ENCODE measurements around the gene YBEY. TPM values are rescaled to one million over a fixed set of nuclear protein-coding genes. Genes with fewer than 3 reads are reported as not detected.

Gene YBEY
- polyA plus RNA-seq, 3 donors: 4.1 to 8.6 (median 5.2) TPM

GRCh38 chr21:46322351-46323226 is 36.4 kb downstream of the YBEY start:
- peaks cover 0 to 4% (median 0%) of the 10 kb centered on the region in 7 donors for H3K9me3 Mint-ChIP-seq
- Histone ChIP-seq H3K4me3 (replicated peaks in 1 of 3; ENCODE audit: low read depth in 2 of 3, low read length in 3 of 3) (peak overlapping the region; percentile 82 to 100 (median 96)), H3K36me3 (replicated peaks in 1 of 2; ENCODE audit: control insufficient read depth in 1 of 2, insufficient read depth in 2 of 2, low read length in 2 of 2) (peaks cover 0 to 4% of the 10 kb centered on the region in 2 donors), H4K20me1 (ENCODE audit: insufficient read depth, low read length) (peaks cover under 1% of the 10 kb centered on the region), H2AFZ (ENCODE audit: insufficient read depth, low read depth, low read length, poor library complexity, severe bottlenecking) (peak overlapping the region; percentile 97), H3K9ac (ENCODE audit: insufficient read depth, low read length, poor library complexity, severe bottlenecking) (peak overlapping the region; percentile 67), H3K9me3 (replicated peaks in 1 of 2; ENCODE audit: control insufficient read depth in 1 of 2, insufficient read depth in 1 of 2, low read length in 2 of 2) (no peaks in the 10 kb centered on the region), H3K79me2 (ENCODE audit: insufficient read depth, low read length) (peaks cover 79% of the 10 kb centered on the region), H3K27ac (ENCODE audit: low read depth in 1 of 2, low read length in 2 of 2) (peak overlapping the region in 1 of 2 donors; percentile 47), H3K4me1 (ENCODE audit: control insufficient read depth in 1 of 2, insufficient read depth in 2 of 2, low read length in 2 of 2) (peaks cover 43 to 47% of the 10 kb centered on the region in 2 donors), H3K27me3 (ENCODE audit: control insufficient read depth in 2 of 2, insufficient read depth in 2 of 2, low read length in 2 of 2) (no peaks in the 10 kb centered on the region), H3K4me2 (replicated peaks; ENCODE audit: extremely low read depth, low read length, poor library complexity, severe bottlenecking) (peak overlapping the region; percentile 90)
- H3K36me3 Mint-ChIP-seq: peaks cover 6 to 11% of the 10 kb centered on the region in 2 donors
- under 1% methylated on average over 45 of the region's 50 CpGs for WGBS (ENCODE audit: insufficient coverage)
- peaks cover 47% of the 10 kb centered on the region for H3K4me1 Mint-ChIP-seq
- intact Hi-C loops (cut with micrococcal nuclease): loop anchor here (5.0 to 10.0 kb wide), 5 partner anchors 35 to 138 kb away; partner anchors contain the start of genes DIP2A (in 1 of the 2), LSS (in 1 of the 2), MCM3AP (in 1 of the 2) and SPATC1L (in 1 of the 2)
- peaks cover 0 to 3% (median 0%) of the 10 kb centered on the region in 3 donors for H3K27me3 Mint-ChIP-seq (ENCODE audit: low read depth in 3 of 3)
- DNase-seq: peak in 2 of 3 donors; percentile 6 to 20
- TF ChIP-seq CTCF (IDR thresholded peaks at IDR 0.05): no peak
- peak overlapping the region; percentile 94 to 95 for H3K4me3 Mint-ChIP-seq
- H3K27ac Mint-ChIP-seq: peak overlapping the region; percentile 37 to 82 (median 61)

- Histone ChIP-seq H3K9ac (ENCODE audit: insufficient read depth, low read length, poor library complexity, severe bottlenecking) (peak overlapping the region; percentile 67), H3K9me3 (replicated peaks in 1 of 2; ENCODE audit: control insufficient read depth in 1 of 2, insufficient read depth in 1 of 2, low read length in 2 of 2) (no peaks in the 10 kb centered on the region), H4K20me1 (ENCODE audit: insufficient read depth, low read length) (peaks cover 3% of the 10 kb centered on the region), H3K4me1 (ENCODE audit: control insufficient read depth in 1 of 2, insufficient read depth in 2 of 2, low read length in 2 of 2) (peaks cover 43 to 47% of the 10 kb centered on the region in 2 donors), H3K27me3 (ENCODE audit: control insufficient read depth in 2 of 2, insufficient read depth in 2 of 2, low read length in 2 of 2) (no peaks in the 10 kb centered on the region), H3K27ac (ENCODE audit: low read depth in 1 of 2, low read length in 2 of 2) (peak overlapping the region in 1 of 2 donors; percentile 47), H2AFZ (ENCODE audit: insufficient read depth, low read depth, low read length, poor library complexity, severe bottlenecking) (peak overlapping the region; percentile 97), H3K36me3 (replicated peaks in 1 of 2; ENCODE audit: control insufficient read depth in 1 of 2, insufficient read depth in 2 of 2, low read length in 2 of 2) (peaks cover 0 to 11% of the 10 kb centered on the region in 2 donors), H3K4me3 (replicated peaks in 1 of 3; ENCODE audit: low read depth in 2 of 3, low read length in 3 of 3) (peak overlapping the region; percentile 82 to 100 (median 96)), H3K79me2 (ENCODE audit: insufficient read depth, low read length) (peaks cover 82% of the 10 kb centered on the region), H3K4me2 (replicated peaks; ENCODE audit: extremely low read depth, low read length, poor library complexity, severe bottlenecking) (peak overlapping the region; percentile 90)
- Mint-ChIP-seq H3K27ac (peak overlapping the region; percentile 37 to 81 (median 61)), H3K36me3 (peaks cover 10 to 18% of the 10 kb centered on the region in 2 donors), H3K4me3 (peak overlapping the region; percentile 94 to 95), H3K27me3 (ENCODE audit: low read depth in 3 of 3) (peaks cover 0 to 3% (median 0%) of the 10 kb centered on the region in 3 donors), H3K9me3 (peaks cover 0 to 4% (median 0%) of the 10 kb centered on the region in 7 donors), H3K4me1 (peaks cover 47% of the 10 kb centered on the region)
- no peak for DNase-seq
- no peak for TF ChIP-seq CTCF (IDR thresholded peaks at IDR 0.05)
- intact Hi-C loops (cut with micrococcal nuclease): loop anchor here (5.0 to 10.0 kb wide), 5 partner anchors 36 to 138 kb away; partner anchors contain the start of genes DIP2A (in 1 of the 2), LSS (in 1 of the 2), MCM3AP (in 1 of the 2) and SPATC1L (in 1 of the 2)
- 0% methylated on average over 28 of the region's 34 CpGs for WGBS (ENCODE audit: insufficient coverage)
Measured at GRCh38 chr21:46323227-46323709, 37.1 kb downstream of the YBEY start.

Data from CD14-positive monocyte (primary cell).